GM21717 (cell line): ENCODE results near the gene VAV2.

Source experiments
- ATAC-seq: cut with Tn5 transposase; IDR thresholded peaks from one replicate; pipeline ENCODE4 v1.9.1; 2021; ENCODE audit warnings: mild to moderate bottlenecking, moderate library complexity; ENCODE audit not compliant: unreplicated experiment

VAV2 gene

DNA sequence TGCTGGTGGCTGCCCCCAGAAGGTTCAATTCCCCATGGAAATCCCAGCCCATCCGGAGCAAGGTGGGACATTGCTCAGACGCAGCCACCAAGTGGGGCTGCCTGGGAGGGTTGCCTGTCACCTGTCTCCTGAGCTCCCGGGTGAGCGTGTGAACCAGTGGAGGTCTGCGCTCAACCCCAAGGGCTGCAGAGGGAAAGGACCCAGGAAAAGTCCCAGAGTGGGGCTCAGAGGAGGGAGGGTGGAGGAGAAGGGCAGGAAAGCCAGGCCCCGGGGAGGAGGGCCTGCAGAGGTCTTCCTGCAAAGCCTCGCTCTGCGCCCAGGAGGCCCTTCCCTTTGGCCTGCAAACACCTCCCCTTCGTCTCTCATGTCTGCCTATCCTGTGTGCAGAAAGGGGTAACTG, 134.5 kb downstream of the VAV2 start:
- ATAC-seq: no peak

- no peak for ATAC-seq
These were observed 135.3 kb downstream of the VAV2 start for GRCh38 chr9:133856798-133857197.

DNA sequence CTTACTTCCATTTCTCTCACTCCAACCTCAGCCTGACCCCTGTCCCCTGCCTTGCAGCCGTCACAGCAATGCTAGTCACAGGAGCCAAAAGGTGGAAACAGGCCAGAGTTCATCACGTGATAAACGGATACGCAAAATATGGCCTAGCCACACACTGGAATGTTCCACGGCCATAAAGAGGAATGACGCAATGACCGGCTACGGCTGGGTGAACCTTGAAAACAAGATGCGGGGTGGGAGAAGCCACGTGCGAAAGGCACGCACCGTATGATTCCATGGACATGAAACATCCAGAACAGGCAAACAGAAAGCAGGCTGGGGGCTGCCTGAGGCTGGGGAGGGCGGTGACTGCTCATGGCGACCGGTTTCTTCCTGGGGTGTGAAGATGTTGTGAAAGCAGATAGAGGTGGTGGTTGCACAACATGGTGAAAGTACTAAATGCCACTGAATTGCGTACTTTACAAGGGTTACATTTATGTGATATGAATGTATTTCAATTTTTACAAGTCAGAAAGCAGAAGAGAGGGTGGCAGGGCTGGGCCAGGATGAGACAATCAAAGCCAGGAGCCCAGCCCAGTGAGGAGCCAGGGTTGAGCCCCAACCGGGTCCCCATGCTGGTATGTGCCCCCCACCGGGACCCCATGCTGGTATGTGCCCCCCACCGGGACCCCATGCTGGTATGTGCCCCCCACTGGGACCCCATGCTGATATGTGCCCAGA, 136.2 kb downstream of the VAV2 start:
- ATAC-seq: no peak

DNA sequence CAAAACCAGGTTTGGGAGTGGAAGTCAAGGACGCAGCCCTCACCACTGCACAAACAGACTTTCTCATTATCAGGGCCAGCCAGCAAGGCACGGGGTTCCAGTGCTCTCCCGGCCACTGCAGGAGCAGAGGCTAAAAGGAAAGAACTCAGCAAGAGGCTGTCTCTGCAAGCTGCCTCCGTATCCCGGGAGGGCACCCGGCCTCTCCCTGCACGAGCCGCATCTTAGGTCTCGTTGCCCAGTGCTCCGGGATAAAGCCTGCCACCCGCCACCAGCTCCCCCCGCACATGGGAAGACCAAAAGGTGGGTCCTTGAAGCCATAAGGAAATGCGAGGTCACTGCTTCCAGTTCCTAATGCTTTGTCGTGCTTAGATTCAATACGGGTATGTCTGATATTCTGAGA, 136.8 kb downstream of the VAV2 start:
- no peak for ATAC-seq

DNA sequence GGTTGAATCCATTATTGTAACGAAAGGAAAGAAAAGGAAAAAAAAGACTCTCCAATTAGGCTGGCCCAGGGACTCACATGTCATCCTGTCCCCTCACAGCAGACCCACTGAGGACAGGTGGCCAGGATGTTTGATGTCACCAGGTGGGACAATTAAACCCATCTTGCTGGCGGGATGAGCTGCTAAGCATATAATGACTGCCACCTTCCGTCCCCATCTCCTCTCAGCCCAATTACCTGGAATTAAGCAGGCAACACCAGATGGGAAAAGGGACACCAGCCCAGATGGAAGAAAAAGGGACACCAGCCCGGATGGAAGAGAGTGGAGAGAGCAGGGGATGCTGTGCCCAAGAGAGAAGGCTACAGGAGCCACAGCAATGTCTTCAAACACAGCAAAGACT, 137.4 kb downstream of the VAV2 start:
- ATAC-seq: no peak

DNA sequence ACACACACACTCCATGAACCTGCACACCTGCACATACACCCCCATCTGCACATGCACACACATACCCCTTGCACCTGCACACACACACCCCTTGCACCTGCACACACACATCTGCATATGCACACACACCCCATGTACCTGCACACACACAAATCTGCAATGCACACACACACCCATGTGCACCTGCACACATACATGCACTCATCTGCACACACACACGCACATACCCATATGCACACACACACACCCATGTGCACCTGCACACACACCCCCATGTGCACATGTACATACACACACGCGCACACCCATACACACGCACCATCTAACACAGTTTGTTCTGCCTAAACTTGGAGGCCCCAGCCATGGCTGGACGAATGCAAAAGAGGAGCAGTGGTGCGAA, 138.1 kb downstream of the VAV2 start:
- ATAC-seq: no peak

DNA sequence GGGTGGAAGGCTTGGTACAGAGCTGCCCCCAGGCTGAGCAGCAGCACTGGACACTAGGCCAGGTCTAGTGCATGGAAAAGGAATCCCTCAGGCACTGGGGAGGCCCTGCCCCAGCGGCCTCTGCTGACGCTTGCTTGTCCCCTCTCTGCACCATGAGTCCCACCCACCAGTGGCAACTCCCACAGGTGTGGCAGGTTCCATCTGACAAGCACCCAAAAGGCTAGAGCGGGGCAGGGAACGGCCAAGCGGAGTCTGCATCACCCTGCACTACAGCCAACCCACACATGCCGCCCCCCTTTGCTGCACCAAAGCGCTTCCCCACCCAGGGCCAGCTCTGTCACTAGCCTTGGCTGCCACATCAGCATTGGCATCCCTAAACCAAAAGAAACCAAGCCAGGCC, 138.8 kb downstream of the VAV2 start:
- ATAC-seq: no peak

DNA sequence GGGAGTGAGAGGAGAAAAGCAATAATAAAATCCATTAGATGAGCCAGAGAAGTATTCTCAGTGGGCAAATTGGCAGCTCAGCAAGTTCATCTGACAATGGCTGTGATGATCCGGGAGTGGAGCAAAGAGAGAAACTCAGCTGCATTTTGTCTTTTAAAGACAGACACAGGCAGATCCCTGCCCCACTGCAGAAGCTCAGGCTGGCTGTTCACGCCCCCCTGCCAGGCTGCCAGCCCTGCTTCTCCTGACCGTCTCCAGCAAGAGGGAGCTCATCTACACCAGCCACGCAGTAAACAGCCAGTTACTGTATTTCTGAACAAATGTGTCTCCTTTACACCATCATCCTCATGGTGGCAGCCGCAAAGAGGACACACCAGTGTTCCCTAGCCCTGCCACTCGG, 139.7 kb downstream of the VAV2 start:
- no peak for ATAC-seq

DNA sequence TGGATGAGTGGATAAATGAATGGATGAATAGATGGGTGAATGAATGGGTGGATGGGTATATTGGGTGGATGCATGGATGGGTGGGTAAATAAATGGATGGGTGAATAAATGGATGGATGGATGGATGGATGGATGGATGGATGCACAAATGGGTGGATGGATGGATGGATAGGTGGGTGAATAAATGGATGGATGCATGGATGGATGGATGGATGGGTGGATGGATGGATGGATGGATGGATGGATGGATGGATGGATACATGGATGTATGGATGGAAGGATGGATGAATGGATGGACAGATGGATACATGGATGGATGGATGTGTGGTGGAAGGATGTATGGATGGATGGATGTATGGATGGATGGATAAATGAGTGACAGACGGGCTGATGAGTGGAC, 140.4 kb downstream of the VAV2 start:
- ATAC-seq: no peak

DNA sequence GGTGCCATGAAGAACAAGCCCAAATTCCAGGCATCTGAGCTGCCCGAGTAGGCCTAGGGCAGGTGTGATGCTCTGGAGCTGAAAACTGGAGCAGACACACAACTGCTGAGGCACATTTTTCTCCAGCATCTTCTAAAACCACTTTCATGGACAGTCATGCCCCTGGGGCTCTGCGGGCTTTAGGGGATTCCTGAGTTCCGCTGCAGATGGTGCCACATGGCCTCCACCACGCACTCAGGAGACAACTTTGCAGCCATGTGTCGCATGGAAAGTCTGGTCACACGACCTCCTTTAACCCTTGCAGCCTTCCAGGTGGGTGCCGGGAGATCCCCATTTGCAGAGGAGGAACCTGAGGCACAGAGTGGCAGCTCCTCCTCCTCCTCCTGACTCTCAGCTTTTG, 141.2 kb downstream of the VAV2 start:
- ATAC-seq: no peak

DNA sequence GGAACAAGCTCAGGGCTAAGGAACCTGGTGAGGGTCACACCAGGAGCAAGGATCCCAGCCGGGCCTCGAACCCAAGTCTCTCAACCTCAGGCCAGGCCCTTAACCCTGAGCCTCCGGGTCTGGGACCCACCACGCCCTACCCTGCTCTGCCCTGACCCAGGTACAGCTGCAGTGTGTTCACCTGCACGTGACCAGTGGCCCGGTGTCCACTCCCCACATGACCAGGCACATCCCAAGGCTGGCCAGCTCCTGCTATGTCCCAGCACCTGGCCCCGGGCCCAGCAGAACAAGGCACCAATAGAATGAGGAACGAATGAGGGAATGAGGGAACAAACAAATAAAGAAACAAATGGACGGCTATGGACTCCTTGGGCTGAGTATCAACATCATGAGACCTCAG, 142.0 kb downstream of the VAV2 start:
- ATAC-seq: no peak

DNA sequence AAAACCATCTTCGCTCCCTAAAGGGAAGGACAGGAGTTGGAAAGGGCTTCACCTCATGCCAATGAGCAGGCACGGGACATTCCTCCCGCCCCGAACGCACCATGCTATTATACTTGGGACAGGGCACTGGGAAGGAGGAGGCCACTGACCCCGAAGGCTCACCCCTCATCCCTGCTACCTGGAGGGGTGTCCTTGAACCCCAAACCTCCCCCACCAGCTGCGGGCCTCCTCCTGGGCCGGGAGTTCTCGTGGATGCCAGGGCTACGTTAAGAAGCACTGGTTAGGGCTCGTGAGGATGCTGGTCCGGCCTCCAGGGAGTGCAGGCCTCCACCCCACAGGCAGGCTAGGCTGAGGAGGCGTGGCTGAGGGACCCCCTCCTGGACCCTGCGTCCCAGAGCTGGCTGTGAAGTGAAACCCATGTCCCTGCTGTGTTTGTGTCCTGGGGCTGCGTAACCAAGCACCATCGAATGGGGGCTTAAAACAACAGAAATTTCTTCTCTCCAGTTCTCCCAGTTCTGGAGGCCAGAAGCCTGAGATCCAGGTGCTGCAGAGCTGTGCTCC, 142.9 kb downstream of the VAV2 start:
- ATAC-seq: no peak

- ATAC-seq: no peak
These were observed 143.5 kb downstream of the VAV2 start for GRCh38 chr9:133848471-133849109.

DNA sequence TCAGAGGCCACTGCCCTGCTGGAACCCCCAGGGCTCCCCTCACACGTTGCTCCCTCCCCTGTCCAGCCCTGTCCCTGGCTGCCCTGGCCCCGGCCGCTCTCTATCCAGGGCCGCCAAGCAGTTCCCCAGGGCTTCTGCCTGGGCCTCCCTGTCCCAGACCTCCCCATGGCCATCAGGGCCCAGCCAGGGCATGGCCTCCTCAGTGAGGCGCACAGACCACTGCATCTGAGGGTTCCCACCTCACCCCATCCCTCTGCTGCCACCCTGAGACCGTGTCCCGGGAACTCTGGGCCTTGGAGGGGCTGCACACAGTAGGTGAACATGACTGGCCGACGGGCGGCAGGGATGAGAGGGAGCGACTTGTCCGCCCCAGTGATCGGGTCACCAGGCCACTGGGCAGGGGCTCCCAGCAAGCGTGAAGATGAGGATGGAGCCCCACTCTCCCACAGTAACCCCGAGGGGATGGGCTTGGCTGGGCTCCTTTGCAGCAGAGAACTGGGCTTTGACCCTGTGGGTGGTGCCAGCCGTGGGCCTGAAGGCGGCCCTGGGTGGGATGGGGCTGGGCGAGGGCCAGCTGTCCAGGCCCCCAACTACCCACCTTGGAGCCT, 145.5 kb downstream of the VAV2 start:
- ATAC-seq: no peak

DNA sequence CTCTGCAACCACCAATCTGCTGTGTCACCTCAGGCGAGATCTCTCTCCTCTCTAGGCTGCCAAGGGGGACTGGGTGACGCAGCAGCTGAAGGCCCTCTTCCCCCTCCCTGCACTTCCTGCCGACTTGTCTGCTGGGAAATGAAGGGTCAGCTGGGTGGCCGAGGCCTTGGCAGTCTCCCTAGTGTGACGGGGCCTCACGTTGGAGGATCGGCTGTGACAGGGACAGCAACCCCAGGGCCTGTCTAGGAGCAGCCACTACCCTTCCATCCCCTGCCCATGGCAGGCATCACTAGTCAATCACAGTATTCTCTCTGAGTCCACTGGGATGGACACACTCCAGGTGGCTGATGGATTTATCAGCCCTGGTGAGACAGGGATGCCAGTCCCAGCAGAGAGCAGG, 146.7 kb downstream of the VAV2 start:
- no peak for ATAC-seq

- ATAC-seq: no peak
These were observed 147.2 kb downstream of the VAV2 start for GRCh38 chr9:133844881-133845410.

- no peak for ATAC-seq
These were observed 147.7 kb downstream of the VAV2 start for GRCh38 chr9:133844398-133844784.

GRCh38 chr9:133843751-133844397, 148.2 kb downstream of the VAV2 start:
- ATAC-seq: no peak

GRCh38 chr9:133843250-133843649, 148.9 kb downstream of the VAV2 start:
- ATAC-seq: no peak

GRCh38 chr9:133842721-133843227, 149.3 kb downstream of the VAV2 start:
- ATAC-seq: no peak

- no peak for ATAC-seq
These were observed 149.9 kb downstream of the VAV2 start for GRCh38 chr9:133842174-133842573.
